H9 (cell line): ENCODE measurements around the gene RPL37A. TPM values are rescaled to one million over a fixed set of nuclear protein-coding genes. Genes with fewer than 3 reads are reported as not detected.

Experiments used
- DNase-seq: peaks from one replicate; pipeline ENCODE4 v3.0.0-alpha.2; 2017
- H2AFZ ChIP-seq: one replicate; pipeline ENCODE4 v1.6.1; 2013; ENCODE audit warnings: mild to moderate bottlenecking, low read length, control low read depth, moderate library complexity
- H2AK5ac ChIP-seq: 2 replicates; pipeline ENCODE4 v1.6.1; 2013; ENCODE audit warnings: low read length, control low read depth, mixed read lengths; ENCODE audit not compliant: insufficient read length
- H2BK120ac ChIP-seq: one replicate; pipeline ENCODE4 v1.6.1; 2013; ENCODE audit warnings: low read depth, mild to moderate bottlenecking, low read length, control low read depth, inconsistent platforms; ENCODE audit not compliant: poor library complexity, severe bottlenecking
- H2BK12ac ChIP-seq: 2 replicates; pipeline ENCODE4 v1.6.1; 2013; ENCODE audit warnings: low read length, control low read depth, mixed read lengths, low read depth; ENCODE audit not compliant: insufficient read length
- H2BK15ac ChIP-seq: 2 replicates; pipeline ENCODE4 v1.6.1; 2013; ENCODE audit warnings: low read depth, low read length, control low read depth
- H2BK20ac ChIP-seq: one replicate; pipeline ENCODE4 v1.6.1; 2013; ENCODE audit warnings: low read depth, mild to moderate bottlenecking, low read length, control low read depth, inconsistent platforms; ENCODE audit not compliant: poor library complexity, severe bottlenecking
- H2BK5ac ChIP-seq: 2 replicates; pipeline ENCODE4 v1.6.1; 2013; ENCODE audit warnings: low read length, control low read depth, mixed read lengths; ENCODE audit not compliant: insufficient read length
- H3K14ac ChIP-seq: 2 replicates; pipeline ENCODE4 v1.6.1; 2013; ENCODE audit warnings: low read length, control low read depth; ENCODE audit not compliant: insufficient read depth
- H3K18ac ChIP-seq: 2 replicates; pipeline ENCODE4 v1.6.1; 2013; ENCODE audit warnings: low read depth, mild to moderate bottlenecking, mixed read lengths, low read length, control low read depth; ENCODE audit not compliant: insufficient read length
- H3K23ac ChIP-seq: 2 replicates; pipeline ENCODE4 v1.6.1; 2013; ENCODE audit warnings: low read length, control low read depth, mixed read lengths, low read depth; ENCODE audit not compliant: insufficient read length
- H3K23me2 ChIP-seq: 2 replicates; pipeline ENCODE4 v1.6.1; 2013; ENCODE audit warnings: low read depth, mild to moderate bottlenecking, mixed read lengths, low read length, control low read depth; ENCODE audit not compliant: insufficient read length, poor library complexity, severe bottlenecking
- H3K27ac ChIP-seq: 2 replicates; pipeline ENCODE4 v1.5.1; 2013; ENCODE audit warnings: low read length, control low read depth, mixed read lengths, low read depth; ENCODE audit not compliant: insufficient read length
- H3K27me3 ChIP-seq: 2 replicates; pipeline ENCODE4 v1.6.1; 2013; ENCODE audit warnings: low read length, control low read depth, inconsistent platforms; ENCODE audit not compliant: insufficient read depth
- H3K4ac ChIP-seq: 2 replicates; pipeline ENCODE4 v1.6.1; 2013; ENCODE audit warnings: low read depth, mild to moderate bottlenecking, control low read depth, inconsistent platforms, low read length, moderate library complexity
- H3K4me1 ChIP-seq: 2 replicates; pipeline ENCODE4 v1.6.1; 2013; ENCODE audit warnings: low read length, control low read depth, inconsistent platforms; ENCODE audit not compliant: insufficient read depth
- H3K4me2 ChIP-seq: 2 replicates; pipeline ENCODE4 v1.6.1; 2013; ENCODE audit warnings: low read length, control low read depth, mixed read lengths; ENCODE audit not compliant: insufficient read length, insufficient read depth
- H3K56ac ChIP-seq: 2 replicates; pipeline ENCODE4 v1.6.1; 2013; ENCODE audit warnings: low read depth, mild to moderate bottlenecking, mixed read lengths, low read length, control low read depth; ENCODE audit not compliant: insufficient read length
- H3K79me1 ChIP-seq: 2 replicates; pipeline ENCODE4 v1.6.1; 2013; ENCODE audit warnings: low read depth, mild to moderate bottlenecking, moderate library complexity, low read length, control low read depth, inconsistent platforms; ENCODE audit not compliant: insufficient read depth, poor library complexity, severe bottlenecking
- H3K79me2 ChIP-seq: 2 replicates; pipeline ENCODE4 v1.6.1; 2013; ENCODE audit warnings: low read length, control low read depth, inconsistent platforms; ENCODE audit not compliant: insufficient read depth
- H3K9ac ChIP-seq: 2 replicates; pipeline ENCODE4 v1.6.1; 2013; ENCODE audit warnings: low read length, control low read depth, mixed read lengths; ENCODE audit not compliant: insufficient read length; ENCODE audit errors: extremely low read depth
- H3K9me3 ChIP-seq: one replicate; pipeline ENCODE4 v1.6.1; 2013; ENCODE audit warnings: low read depth, low read length, inconsistent platforms; ENCODE audit not compliant: control insufficient read depth
- H3T11ph ChIP-seq: one replicate; pipeline ENCODE4 v1.6.1; 2013; ENCODE audit warnings: mild to moderate bottlenecking, low read length, control low read depth, inconsistent platforms
- H4K20me1 ChIP-seq: one replicate; pipeline ENCODE4 v1.6.1; 2013; ENCODE audit not compliant: control insufficient read depth, insufficient read length, insufficient read depth
- H4K5ac ChIP-seq: 2 replicates; pipeline ENCODE4 v1.6.1; 2013; ENCODE audit warnings: low read depth, mild to moderate bottlenecking, mixed read lengths, low read length, control low read depth; ENCODE audit not compliant: insufficient read length
- H4K8ac ChIP-seq: replicated peaks from 2 replicates; pipeline ENCODE4 v1.6.1; 2013; ENCODE audit warnings: low read length, control low read depth, mixed read lengths, low read depth; ENCODE audit not compliant: insufficient read length
- H4K91ac ChIP-seq: 2 replicates; pipeline ENCODE4 v1.6.1; 2013; ENCODE audit warnings: low read depth, mild to moderate bottlenecking, moderate library complexity, mixed read lengths, low read length, control low read depth; ENCODE audit not compliant: insufficient read length
- H3K27ac Mint-ChIP-seq, 3 experiments: 2 replicates in 2 of 3; 3 replicates in 1 of 3; pipeline ENCODE4 v1.8.0; 2020 to 2021; ENCODE audit warnings: mixed read lengths in 3 of 3, mild to moderate bottlenecking in 1 of 3, moderate library complexity in 1 of 3
- H3K27me3 Mint-ChIP-seq: 2 replicates; pipeline ENCODE4 v1.8.0; 2021; ENCODE audit warnings: low read depth, mild to moderate bottlenecking, moderate library complexity, mixed read lengths
- H3K36me3 Mint-ChIP-seq, 3 experiments: 2 replicates in 2 of 3; 3 replicates in 1 of 3; pipeline ENCODE4 v1.8.0; 2020 to 2021; ENCODE audit warnings: low read depth in 3 of 3, mixed read lengths in 3 of 3; ENCODE audit not compliant: insufficient read depth in 1 of 3
- H3K4me1 Mint-ChIP-seq, 2 experiments: 2 replicates each; pipeline ENCODE4 v1.8.0; 2020; ENCODE audit warnings: mixed read lengths in 2 of 2
- H3K4me3 Mint-ChIP-seq, 2 experiments: 2 replicates in 1 of 2; 3 replicates in 1 of 2; pipeline ENCODE4 v1.8.0; 2020 to 2021; ENCODE audit warnings: mild to moderate bottlenecking in 2 of 2, mixed read lengths in 2 of 2, moderate library complexity in 1 of 2
- H3K9me3 Mint-ChIP-seq, 2 experiments: 2 replicates in 1 of 2; 3 replicates in 1 of 2; pipeline ENCODE4 v1.8.0; 2020; ENCODE audit warnings: mild to moderate bottlenecking in 2 of 2, mixed read lengths in 2 of 2, moderate library complexity in 1 of 2
- CTCF ChIP-seq: fragments of 200-600 bp; sonication (generic); conservative IDR thresholded peaks from 3 replicates; pipeline ENCODE4 v1.8.0; 2021; ENCODE audit warnings: antibody characterized with exemption, mild to moderate bottlenecking
- WGBS: extraction: QIAGEN DNeasy Blood & Tissue Kit; methylation state at CpG from one replicate; pipeline ENCODE4 v1.1.7; 2013; ENCODE audit warnings: missing lambda C conversion rate, low lambda C conversion rate, mixed read lengths; ENCODE audit not compliant: insufficient read length; ENCODE audit errors: extremely low coverage; 5-methylcytosine and 5-hydroxymethylcytosine counted together
- total RNA-seq: library from RNA; stranded (reverse); gene quantifications from 2 replicates; pipeline ENCODE4 v1.2.1, GENCODE V29; 2021

RPL37A gene
- total RNA-seq, 1 experiment from 2014 or later = 3,769 TPM

DNA sequence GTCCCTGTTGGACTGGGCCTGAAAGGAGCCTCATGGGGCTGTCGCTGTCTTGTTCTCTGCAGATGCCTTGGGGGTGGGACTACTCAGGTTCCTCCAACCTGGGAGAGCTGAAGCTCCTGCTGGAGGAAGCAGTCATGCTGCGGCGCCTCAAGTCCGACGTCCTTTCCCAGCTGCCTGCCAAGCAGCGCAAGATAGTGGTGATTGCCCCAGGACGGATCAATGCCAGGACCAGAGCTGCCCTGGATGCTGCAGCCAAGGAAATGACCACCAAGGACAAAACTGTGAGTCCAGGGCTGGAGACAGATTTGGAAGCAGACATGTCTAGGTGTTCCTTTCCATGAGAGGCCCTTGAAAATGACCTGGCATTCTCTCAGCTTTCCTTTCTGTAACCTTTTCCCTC lies 47.9 kb upstream of the RPL37A start:
- H3K27ac Mint-ChIP-seq = no peak overlapping the region
- Histone ChIP-seq H3K14ac (no peak overlapping the region), H3T11ph (no peak overlapping the region), H3K4me2 (no peak overlapping the region), H3K27ac (no peak overlapping the region), H3K9me3 (peaks cover 22% of the 10 kb centered on the region), H3K79me1 (no peaks in the 10 kb centered on the region), H2AFZ (no peak overlapping the region), H2BK20ac (no peak overlapping the region), H3K23me2 (no peaks in the 10 kb centered on the region), H3K79me2 (no peaks in the 10 kb centered on the region), H2BK15ac (no peak overlapping the region), H3K56ac (no peak overlapping the region), H4K5ac (no peak overlapping the region), H4K91ac (no peak overlapping the region), H3K23ac (no peak overlapping the region), H2BK120ac (no peak overlapping the region), H4K8ac (no peak overlapping the region), H3K18ac (no peak overlapping the region), H2BK5ac (no peak overlapping the region), H2BK12ac (no peak overlapping the region), H3K9ac (no peak overlapping the region), H4K20me1 (no peaks in the 10 kb centered on the region), H3K27me3 (no peaks in the 10 kb centered on the region), H3K4ac (no peak overlapping the region), H2AK5ac (no peak overlapping the region), H3K4me1 (no peaks in the 10 kb centered on the region)
- H3K9me3 Mint-ChIP-seq = peaks cover 31 to 41% of the 10 kb centered on the region in 2 experiments
- peaks cover 78 to 90% (median 89%) of the 10 kb centered on the region in 3 experiments for H3K36me3 Mint-ChIP-seq
- peaks cover 2 to 6% of the 10 kb centered on the region in 2 experiments for H3K4me1 Mint-ChIP-seq
- no peak for DNase-seq
- no peaks in the 10 kb centered on the region for H3K27me3 Mint-ChIP-seq
- no CpG with 5 or more reads among the region's 7 CpGs for WGBS
- no peak for TF ChIP-seq CTCF
- H3K4me3 Mint-ChIP-seq = no peak overlapping the region
